K562 (cell line): ENCODE measurements around the gene SLC43A1. TPM values are rescaled to one million over a fixed set of nuclear protein-coding genes. Genes with fewer than 3 reads are reported as not detected.

ENCODE experiments used
- ATAC-seq: fragments of 200-7000 bp; cut with Tn5 transposase; 3 replicates; pipeline ENCODE4 v1.9.1; 2020; ENCODE audit warnings: moderate library complexity
- BruUV-seq: library from RNA; stranded (reverse); fragments of 400-500 nt; replicated peaks from 2 replicates; lab custom pipeline; 2021; lab: Mats Ljungman, UMichigan
- CTCF ChIA-PET: fragments of 300-600 bp; formaldehyde crosslinking; extraction: SDS; loops from one replicate; lab custom pipeline; 2021; ENCODE audit warnings: low intra/inter-chr PET ratio; lab: Yijun Ruan, JAX
- POLR2A ChIA-PET: fragments of 300-600, 350-650 bp; sonication (Branson Sonifier 250); formaldehyde crosslinking; extraction: SDS; loops from one replicate; lab custom pipeline; 2021; ENCODE audit warnings: antibody characterized with exemption, inconsistent platforms; lab: Yijun Ruan, JAX
- DNase-seq, 4 experiments: peaks; one replicate each; pipeline versions ENCODE4 v3.0.0 to v3.0.0-alpha.2; 2011 to 2018; ENCODE audit warnings: low spot score in 3 of 4, mixed read lengths in 3 of 4; ENCODE audit errors: extremely low read depth in 1 of 4
- FAIRE-seq: peaks from 2 replicates; lab custom pipeline; 2011; peaks lifted over from hg19 to GRCh38; lab: Jason Lieb, UNC
- H2AFZ ChIP-seq: 2 replicates; pipeline ENCODE4 v1.6.0; 2011; ENCODE audit warnings: low read depth, low read length, control low read depth, inconsistent platforms
- H3K27ac ChIP-seq: fragments of 200-600 bp; 3 replicates; pipeline ENCODE4 v1.8.0; 2011; ENCODE audit warnings: low read depth, mild to moderate bottlenecking, control low read depth, inconsistent platforms, low read length, moderate library complexity, mixed read lengths; ENCODE audit errors: extremely low read depth
- H3K27me3 ChIP-seq, 2 experiments: fragments of 300-600 bp in 1 of 2; 2 replicates in 1 of 2; 3 replicates in 1 of 2; pipeline versions ENCODE4 v1.6.0 to v1.8.0; 2011; ENCODE audit warnings: inconsistent platforms in 2 of 2, low read length in 2 of 2, mild to moderate bottlenecking in 1 of 2, mixed read lengths in 1 of 2, moderate library complexity in 1 of 2; ENCODE audit not compliant: control insufficient read depth in 2 of 2, insufficient read depth in 2 of 2
- H3K36me3 ChIP-seq: fragments of 300-600 bp; 3 replicates; pipeline ENCODE4 v1.8.0; 2011; ENCODE audit warnings: mild to moderate bottlenecking, low read length, inconsistent platforms; ENCODE audit not compliant: control insufficient read depth, insufficient read depth
- H3K4me1 ChIP-seq, 2 experiments: fragments of 200-600 bp in 1 of 2; replicated peaks in 1 of 2; 2 replicates in 1 of 2; 3 replicates in 1 of 2; pipeline versions ENCODE4 v1.5.1 to v1.8.0; 2011; ENCODE audit warnings: inconsistent platforms in 2 of 2, low read length in 2 of 2, mild to moderate bottlenecking in 1 of 2, mixed read lengths in 1 of 2, moderate library complexity in 1 of 2; ENCODE audit not compliant: control insufficient read depth in 2 of 2, insufficient read depth in 2 of 2
- H3K4me2 ChIP-seq: 2 replicates; pipeline ENCODE4 v1.6.1; 2011; ENCODE audit warnings: low read length, control low read depth, inconsistent platforms, mixed read lengths; ENCODE audit not compliant: insufficient read depth
- H3K4me3 ChIP-seq: fragments of 200-600 bp; sonication (generic), shearing (Covaris generic); 2 replicates; pipeline ENCODE4 v1.5.1; 2016; ENCODE audit warnings: control low read depth, inconsistent platforms
- H3K79me2 ChIP-seq: fragments of 200-600 bp; 3 replicates; pipeline ENCODE4 v1.8.0; 2011; ENCODE audit warnings: low read length, inconsistent platforms; ENCODE audit not compliant: control insufficient read depth, insufficient read depth
- H3K9ac ChIP-seq, 2 experiments: 2 replicates each; pipeline versions ENCODE4 v1.6.0 to v1.6.1; 2011; ENCODE audit warnings: low read depth in 2 of 2, low read length in 2 of 2, control low read depth in 1 of 2, inconsistent platforms in 1 of 2, mild to moderate bottlenecking in 1 of 2, mixed read lengths in 1 of 2; ENCODE audit not compliant: insufficient read depth in 1 of 2
- H3K9me1 ChIP-seq: one replicate; pipeline ENCODE4 v1.6.0; 2011; ENCODE audit warnings: inconsistent platforms, mild to moderate bottlenecking, low read length, moderate library complexity; ENCODE audit not compliant: control insufficient read depth, insufficient read depth
- H3K9me3 ChIP-seq: replicated peaks from 2 replicates; pipeline ENCODE4 v1.5.1; 2011; ENCODE audit warnings: low read depth, low read length, inconsistent platforms; ENCODE audit not compliant: control insufficient read depth, insufficient read depth
- H4K20me1 ChIP-seq: replicated peaks from 2 replicates; pipeline ENCODE4 v1.6.1; 2011; ENCODE audit warnings: low read length, inconsistent platforms, mixed read lengths; ENCODE audit not compliant: control insufficient read depth, insufficient read depth
- CCNT2 ChIP-seq: IDR thresholded peaks from 2 replicates; pipeline ENCODE4 v1.6.1; 2011; ENCODE audit warnings: borderline replicate concordance, low read depth, mild to moderate bottlenecking, moderate library complexity, mixed read lengths, low read length; ENCODE audit not compliant: insufficient read length; ENCODE audit errors: extremely low read depth
- DPF2 ChIP-seq: fragments of 450-650 bp; IDR thresholded peaks from 2 replicates; pipeline ENCODE4 v1.6.1; 2016
- ELF4 ChIP-seq: fragments of 450-650 bp; formaldehyde crosslinking; IDR thresholded peaks from 2 replicates; pipeline ENCODE4 v1.4.0; 2022; ENCODE audit warnings: missing genetic modification characterization
- EP400 ChIP-seq: fragments of 450-650 bp; IDR thresholded peaks from 2 replicates; pipeline ENCODE4 v1.6.1; 2017; ENCODE audit warnings: antibody characterized with exemption, mild to moderate bottlenecking, moderate library complexity
- GABPB2 ChIP-seq: fragments of 250-450 bp; sonication (Bioruptor Pico); conservative IDR thresholded peaks from 2 replicates; pipeline ENCODE4 v1.5.1; 2021; ENCODE audit warnings: mild to moderate bottlenecking
- HDAC1 ChIP-seq, 2 experiments: fragments of 450-650 bp; IDR thresholded peaks; 2 replicates each; pipeline ENCODE4 v1.6.1; 2016 to 2017; ENCODE audit warnings: inconsistent platforms in 1 of 2, mild to moderate bottlenecking in 1 of 2, moderate library complexity in 1 of 2
- HDAC2 ChIP-seq: fragments of 450-650 bp; IDR thresholded peaks from 2 replicates; pipeline ENCODE4 v1.6.1; 2016; ENCODE audit warnings: mild to moderate bottlenecking
- HMGXB4 ChIP-seq: sonication (generic); formaldehyde crosslinking; IDR thresholded peaks from 2 replicates; pipeline ENCODE4 v1.8.1; 2023; ENCODE audit warnings: mild to moderate bottlenecking, missing genetic modification reagents
- HNRNPLL ChIP-seq: fragments of 200-400 bp; formaldehyde crosslinking; IDR thresholded peaks from 2 replicates; pipeline ENCODE4 v1.6.1; 2017; ENCODE audit warnings: low read length, low read depth, mild to moderate bottlenecking; ENCODE audit not compliant: poor library complexity, severe bottlenecking
- KAT7 ChIP-seq: sonication (generic); formaldehyde crosslinking; IDR thresholded peaks from 2 replicates; pipeline ENCODE4 v1.8.0; 2022; ENCODE audit warnings: missing genetic modification reagents, mild to moderate bottlenecking, borderline replicate concordance
- L3MBTL2 ChIP-seq: fragments of 450-650 bp; IDR thresholded peaks from 2 replicates; pipeline ENCODE4 v1.6.1; 2016; ENCODE audit warnings: mild to moderate bottlenecking, moderate library complexity
- MED1 ChIP-seq: sonication (generic); formaldehyde crosslinking; IDR thresholded peaks from 2 replicates; pipeline ENCODE4 v1.8.1; 2023; ENCODE audit warnings: missing genetic modification reagents, borderline replicate concordance
- MIER1 ChIP-seq: fragments of 450-650 bp; IDR thresholded peaks from 2 replicates; pipeline ENCODE4 v1.6.1; 2016; ENCODE audit warnings: antibody characterized with exemption, mild to moderate bottlenecking, low read depth
- MTA1 ChIP-seq: fragments of 450-650 bp; IDR thresholded peaks from 2 replicates; pipeline ENCODE4 v1.6.1; 2017; ENCODE audit warnings: borderline replicate concordance
- NR2C1 ChIP-seq, 2 experiments: fragments of 450-650 bp; IDR thresholded peaks; 2 replicates each; pipeline ENCODE4 v1.6.1; 2017; ENCODE audit warnings: mild to moderate bottlenecking in 2 of 2, antibody characterized with exemption in 1 of 2, inconsistent platforms in 1 of 2, missing compliant biosample characterization in 1 of 2, missing genetic modification characterization in 1 of 2
- SMAD4 ChIP-seq: fragments of 250-450 bp; sonication (Bioruptor Pico); conservative IDR thresholded peaks from 2 replicates; pipeline ENCODE4 v1.8.0; 2021; ENCODE audit warnings: inconsistent platforms, mild to moderate bottlenecking, moderate library complexity
- THRB ChIP-seq: fragments of 450-650 bp; formaldehyde crosslinking; conservative IDR thresholded peaks from 2 replicates; pipeline ENCODE4 v1.4.0; 2022; ENCODE audit warnings: mild to moderate bottlenecking, missing genetic modification characterization
- ZNF124 ChIP-seq: sonication (generic); formaldehyde crosslinking; IDR thresholded peaks from 2 replicates; pipeline ENCODE4 v1.8.1; 2022; ENCODE audit warnings: missing genetic modification reagents
- ZZZ3 ChIP-seq: fragments of 450-650 bp; IDR thresholded peaks from 2 replicates; pipeline ENCODE4 v1.6.1; 2016; ENCODE audit warnings: antibody characterized with exemption, mild to moderate bottlenecking, moderate library complexity
- WGBS: fragments of 100-300 bp; shearing (Covaris generic); methylation state at CpG from one replicate; pipeline ENCODE4 v1.1.6; 2016; ENCODE audit warnings: low coverage, mixed read lengths; ENCODE audit not compliant: insufficient coverage; ENCODE audit errors: missing lambda C conversion rate; 5-methylcytosine and 5-hydroxymethylcytosine counted together
- in situ Hi-C: fragments of 300-500 bp; cut with MboI; formaldehyde crosslinking; loops from 4 replicates; pipeline ENCODE4 v1.15.0; 2018; ENCODE audit warnings: inconsistent platforms, mixed read lengths
- intact Hi-C: fragments of 100-400 bp; cut with micrococcal nuclease; formaldehyde crosslinking; loops from 2 replicates; pipeline ENCODE4 v1.14.2; 2022
- polyA plus RNA-seq, 8 experiments: library from polyadenylated mRNA; depleted of rRNA in 4 of 8; stranded (reverse) in 5 of 8; unstranded in 3 of 8; fragments of >200 nt; fragmentation: Nextera tagmentation in 2 of 8; fragmentation: Illumina TruSeq in 1 of 8; extraction: Ambion mirVana in 2 of 8; extraction: Trizol in 1 of 8; gene quantifications; 2 replicates each; pipeline versions ENCODE4 v1.2.1 to v1.2.3, GENCODE V29; 2011 to 2014; ENCODE audit warnings: inconsistent platforms in 1 of 8, missing spikeins in 1 of 8
- total RNA-seq, 7 experiments: library from RNA; depleted of rRNA in 6 of 7; stranded (reverse); fragments of >200 nt in 6 of 7; fragmentation: Illumina TruSeq in 2 of 7; extraction: Trizol in 2 of 7; gene quantifications; 2 replicates each; pipeline versions ENCODE4 v1.2.1 to v1.2.3, GENCODE V29; 2011 to 2021; ENCODE audit warnings: low replicate concordance in 1 of 7

The SLC43A1 gene
- total and polyA plus RNA-seq, 9 of the 15 experiments (the other 6 are each of a cell fraction or from before 2014, with no cell fraction given) = 2.6 to 41.8 (median 24.6) TPM

- peak overlapping the region; percentile 71 for H3K4me2 ChIP-seq
- no peaks in the 10 kb centered on the region for H3K27me3 ChIP-seq
- peak overlapping the region; percentile 28 to 49; a peak in 2 of 4 replicates for H3K9ac ChIP-seq
- BruUV-seq = no TSS peak
- peak overlapping the region; percentile 7; the same call in 1 of the 2 replicates for H3K4me3 ChIP-seq
- intact Hi-C loops (loop anchor here (1.0 kb wide), 1 partner anchor 15 kb away; the partner anchor contains the start of gene SLC43A1), in situ Hi-C loops (no loop called here)
- no peaks in the 10 kb centered on the region for H3K9me1 ChIP-seq
- peaks cover 8% of the 10 kb centered on the region; the same call in 1 of the 3 replicates for H3K79me2 ChIP-seq
- ChIA-PET POLR2A (interaction anchor here (0.6 to 4.5 kb wide), 3 partner anchors 16 to 97 kb away, joined by 3 to 25 read pairs (median 3); partner anchors contain the start of gene SLC43A1), CTCF (no interaction called here)
- H2AFZ ChIP-seq = peak overlapping the region; percentile 52
- H3K4me1 ChIP-seq = peaks cover 16 to 26% of the 10 kb centered on the region in 2 experiments
- ATAC-seq = peak; percentile 63
- H3K36me3 ChIP-seq = peaks cover 76% of the 10 kb centered on the region
- FAIRE-seq = peak; percentile 78
- H4K20me1 ChIP-seq = peaks cover 24% of the 10 kb centered on the region
- no peak for DNase-seq
- WGBS = 8% methylated on average over 12 of the region's 12 CpGs
- H3K27ac ChIP-seq = peak overlapping the region; percentile 61; the same call in 2 of the 3 replicates
- no peaks in the 10 kb centered on the region for H3K9me3 ChIP-seq
- TF ChIP-seq L3MBTL2 (peak; percentile 53; the same call in 1 of the 2 replicates), DPF2 (peak; percentile 58), HDAC2 (0 out of 2 replicates have a peak, but pooled peaks have one; percentile 15), GABPB2 (CRISPR knock-in tag) (no peak), HMGXB4 (CRISPR knock-in tag) (no peak), SMAD4 (CRISPR knock-in tag) (0 out of 2 replicates have a peak, but pooled peaks have one; percentile 25), CCNT2 (no peak), MED1 (CRISPR knock-in tag) (no peak), HNRNPLL (no peak), ELF4 (0 out of 2 replicates have a peak, but pooled peaks have one; percentile 15), MIER1 (0 out of 2 replicates have a peak, but pooled peaks have one; percentile 40), MTA1 (0 out of 2 replicates have a peak, but pooled peaks have one; percentile 18), NR2C1 (IDR thresholded peaks at IDR 0.05) (0 out of 2 replicates have a peak, but pooled peaks have one; percentile 22), NR2C1 (tag; IDR thresholded peaks at IDR 0.05) (no peak), ZZZ3 (no peak), HDAC1 (IDR thresholded peaks at IDR 0.05) (peak in 1 of 2 experiments; percentile 61; a peak in 1 of 4 replicates), ZNF124 (CRISPR knock-in tag) (no peak), KAT7 (CRISPR knock-in tag) (no peak), THRB (CRISPR knock-in tag) (0 out of 2 replicates have a peak, but pooled peaks have one; percentile 27), EP400 (no peak)
These were observed 15.5 kb downstream of the SLC43A1 start for GRCh38 chr11:57499983-57500461.
